GM19193 (cell line): Measurements from ENCODE around the gene AIPL1.

Source experiments
- POLR2A ChIP-seq: IDR thresholded peaks from 4 replicates; pipeline ENCODE4 v1.6.1; 2011; ENCODE audit not compliant: insufficient read depth, insufficient read length; ENCODE audit errors: extremely low read depth

The AIPL1 gene

GRCh38 chr17:6435051-6435450 is at the start of gene AIPL1:
Gene AIPL1, minus strand, starts transcription at chr17:6435121. Its CDS starts 17 bp downstream, at chr17:6435104.
- TF ChIP-seq POLR2A = no peak

- no peak for TF ChIP-seq POLR2A
Measured at GRCh38 chr17:6483507-6483906, 48.6 kb upstream of the AIPL1 start.

GRCh38 chr17:6482105-6482455 is 47.2 kb upstream of the AIPL1 start:
- no peak for TF ChIP-seq POLR2A

GRCh38 chr17:6480303-6480675 is 45.4 kb upstream of the AIPL1 start:
- no peak for TF ChIP-seq POLR2A

- no peak for TF ChIP-seq POLR2A
Measured at GRCh38 chr17:6479622-6480302, 44.8 kb upstream of the AIPL1 start.

GRCh38 chr17:6478486-6478885 is 43.6 kb upstream of the AIPL1 start:
- no peak for TF ChIP-seq POLR2A

GRCh38 chr17:6477831-6478383 is 43.0 kb upstream of the AIPL1 start:
- TF ChIP-seq POLR2A = no peak

- TF ChIP-seq POLR2A = no peak
Measured at GRCh38 chr17:6476810-6477179, 41.9 kb upstream of the AIPL1 start.

GRCh38 chr17:6476076-6476809 is 41.3 kb upstream of the AIPL1 start:
- no peak for TF ChIP-seq POLR2A

GRCh38 chr17:6475411-6475810 is 40.5 kb upstream of the AIPL1 start:
- TF ChIP-seq POLR2A = no peak

GRCh38 chr17:6474906-6475305 is 40.0 kb upstream of the AIPL1 start:
- TF ChIP-seq POLR2A = no peak

GRCh38 chr17:6474376-6474775 is 39.5 kb upstream of the AIPL1 start:
- no peak for TF ChIP-seq POLR2A

- TF ChIP-seq POLR2A = no peak
Measured at GRCh38 chr17:6473128-6473767, 38.3 kb upstream of the AIPL1 start.

- TF ChIP-seq POLR2A = no peak
Measured at GRCh38 chr17:6472517-6472916, 37.6 kb upstream of the AIPL1 start.
